GM12891 (cell line): Measurements from ENCODE around the gene PRAF2. TPM values are rescaled to one million over a fixed set of nuclear protein-coding genes. Genes with fewer than 3 reads are reported as not detected.
A peak's percentile ranks its signal among the peaks of the same experiment; 100 is the strongest.

ENCODE experiments used
- DNase-seq: peaks from one replicate; pipeline ENCODE4 v3.0.0; 2011; ENCODE audit warnings: low spot score; ENCODE audit not compliant: insufficient read length
- FAIRE-seq: peaks from 2 replicates; lab custom pipeline; 2011; peaks lifted over from hg19 to GRCh38; lab: Jason Lieb, UNC
- PAX5 ChIP-seq: IDR thresholded peaks from 2 replicates; pipeline ENCODE4 v1.6.1; 2011; ENCODE audit warnings: low read length, moderate library complexity, mild to moderate bottlenecking; ENCODE audit not compliant: insufficient read depth, severe bottlenecking
- POLR2A ChIP-seq: IDR thresholded peaks from 2 replicates; pipeline ENCODE4 v1.6.1; 2011; ENCODE audit warnings: low read depth, low read length, control low read depth
- POLR2AphosphoS5 ChIP-seq: IDR thresholded peaks from 2 replicates; pipeline ENCODE4 v1.6.1; 2011; ENCODE audit warnings: low read depth, low read length, control low read depth
- POU2F2 ChIP-seq: IDR thresholded peaks from 2 replicates; pipeline ENCODE4 v1.6.1; 2011; ENCODE audit warnings: low read depth, mild to moderate bottlenecking, control low read depth, low read length, moderate library complexity
- SPI1 ChIP-seq: IDR thresholded peaks from 2 replicates; pipeline ENCODE4 v1.6.1; 2011; ENCODE audit warnings: low read depth, low read length, control low read depth
- TAF1 ChIP-seq: IDR thresholded peaks from 2 replicates; pipeline ENCODE4 v1.6.1; 2011; ENCODE audit warnings: low read depth, low read length, control low read depth
- polyA plus RNA-seq: library from polyadenylated mRNA; unstranded; fragments of >200 nt; gene quantifications from one replicate; pipeline ENCODE4 v1.2.1, GENCODE V29; 2012; ENCODE audit warnings: low read depth, missing spikeins, inconsistent platforms; ENCODE audit not compliant: missing spikeins

The PRAF2 gene, protein sequence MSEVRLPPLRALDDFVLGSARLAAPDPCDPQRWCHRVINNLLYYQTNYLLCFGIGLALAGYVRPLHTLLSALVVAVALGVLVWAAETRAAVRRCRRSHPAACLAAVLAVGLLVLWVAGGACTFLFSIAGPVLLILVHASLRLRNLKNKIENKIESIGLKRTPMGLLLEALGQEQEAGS
- 13.2 TPM for polyA plus RNA-seq

- TF ChIP-seq TAF1 (no peak), POLR2AphosphoS5 (no peak), POLR2A (0 out of 2 replicates have a peak, but pooled peaks have one; percentile 36)
- DNase-seq (peak; percentile 90), FAIRE-seq (peak; percentile 100)
Measured at GRCh38 chrX:49073601-49074575, at the start of gene PRAF2. Gene PRAF2, minus strand, starts transcription at chrX:49074002. Its CDS starts 15 bp downstream, at chrX:49073987.

DNA sequence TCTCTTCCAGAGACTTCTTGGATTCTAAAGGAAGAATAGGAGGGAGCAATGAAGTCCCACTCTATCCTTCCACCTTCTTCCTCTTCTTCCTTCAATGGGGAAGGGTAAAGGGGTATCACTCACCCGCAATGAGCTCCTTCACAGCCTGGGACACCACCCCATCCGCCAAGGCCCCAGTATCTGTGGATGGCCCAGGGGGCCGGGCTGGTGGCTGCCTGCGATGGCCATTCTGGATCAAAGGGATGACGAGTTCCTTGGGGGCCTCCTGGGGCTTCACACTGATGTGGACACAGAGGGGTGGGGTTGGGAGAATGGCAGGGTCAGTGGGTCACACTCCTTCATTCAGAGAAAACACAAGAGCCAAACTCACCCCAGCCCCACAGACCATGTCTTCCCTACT lies 48.7 kb upstream of the PRAF2 start:
- TF ChIP-seq POLR2A (no peak), TAF1 (no peak), POU2F2 (no peak), POLR2AphosphoS5 (no peak), SPI1 (no peak), PAX5 (no peak)
- DNase-seq, result no peak
- peak; percentile 56 for FAIRE-seq

DNA sequence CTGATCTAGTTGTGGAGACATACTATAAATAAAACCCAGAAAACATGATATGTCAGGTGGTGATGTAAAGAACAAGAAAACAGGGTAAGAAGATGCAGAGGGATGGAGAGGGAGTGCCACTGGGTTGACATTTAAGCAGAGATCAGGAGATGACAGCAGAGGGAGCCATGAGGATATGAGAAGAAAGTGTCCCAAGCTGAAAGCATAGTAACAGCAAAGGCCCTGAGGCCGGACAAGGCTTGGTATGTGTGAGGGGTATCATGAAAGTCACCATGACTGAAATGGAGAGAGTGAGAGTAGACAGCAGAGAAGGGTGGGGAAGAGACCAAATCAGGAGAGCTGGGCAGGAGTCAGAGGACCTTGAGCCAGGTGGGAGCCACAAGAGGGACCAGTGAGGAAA lies 46.3 kb upstream of the PRAF2 start:
- FAIRE-seq, result peak; percentile 60
- TF ChIP-seq POLR2AphosphoS5, result no peak
- DNase-seq, result no peak

DNA sequence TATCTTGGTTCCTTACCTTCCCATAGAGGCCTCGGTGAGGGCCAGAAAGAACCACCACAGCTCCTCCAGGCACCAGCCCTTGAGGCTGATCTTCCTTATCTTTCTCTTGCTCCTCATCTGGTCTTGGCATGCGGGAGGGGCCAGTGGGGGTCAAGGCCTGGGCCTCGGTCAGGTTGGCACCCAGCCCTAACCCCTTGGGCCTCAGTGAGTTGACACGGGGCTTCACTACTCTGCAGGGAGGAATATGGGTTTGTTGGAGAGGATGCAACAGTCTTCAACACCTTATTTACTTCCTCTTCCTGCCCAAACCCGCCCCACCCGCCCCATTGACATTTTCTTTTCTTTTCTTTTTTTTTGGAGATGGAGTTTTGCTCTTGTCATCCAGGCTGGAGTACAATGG lies 43.8 kb upstream of the PRAF2 start:
- FAIRE-seq, result no peak
- TF ChIP-seq TAF1 (no peak), POLR2AphosphoS5 (no peak), POLR2A (no peak), SPI1 (no peak), PAX5 (no peak), POU2F2 (no peak)
- DNase-seq, result no peak

GRCh38 chrX:49116716-49117115 lies 42.9 kb upstream of the PRAF2 start:
- no peak for TF ChIP-seq SPI1
- no peak for TF ChIP-seq TAF1
- no peak for TF ChIP-seq PAX5
- TF ChIP-seq POLR2AphosphoS5, result no peak
- TF ChIP-seq POLR2A, result no peak
- no peak for TF ChIP-seq POU2F2
- DNase-seq (no peak), FAIRE-seq (no peak)

- TF ChIP-seq TAF1, result no peak
- no peak for TF ChIP-seq POLR2AphosphoS5
- no peak for TF ChIP-seq SPI1
- no peak for TF ChIP-seq POLR2A
- TF ChIP-seq PAX5, result no peak
- TF ChIP-seq POU2F2, result no peak
- FAIRE-seq (no peak), DNase-seq (no peak)
Measured at GRCh38 chrX:49116076-49116475, 42.3 kb upstream of the PRAF2 start.

- TF ChIP-seq SPI1 (no peak), POLR2A (no peak), POLR2AphosphoS5 (no peak), POU2F2 (no peak), PAX5 (no peak), TAF1 (no peak)
- no peak for FAIRE-seq
- DNase-seq, result no peak
Measured at GRCh38 chrX:49111791-49112190, 38.0 kb upstream of the PRAF2 start.

GRCh38 chrX:49110417-49110816 lies 36.6 kb upstream of the PRAF2 start:
- FAIRE-seq (no peak), DNase-seq (no peak)
- no peak for TF ChIP-seq PAX5
- TF ChIP-seq POU2F2, result no peak
- no peak for TF ChIP-seq POLR2A
- no peak for TF ChIP-seq POLR2AphosphoS5
- no peak for TF ChIP-seq SPI1
- TF ChIP-seq TAF1, result no peak

DNA sequence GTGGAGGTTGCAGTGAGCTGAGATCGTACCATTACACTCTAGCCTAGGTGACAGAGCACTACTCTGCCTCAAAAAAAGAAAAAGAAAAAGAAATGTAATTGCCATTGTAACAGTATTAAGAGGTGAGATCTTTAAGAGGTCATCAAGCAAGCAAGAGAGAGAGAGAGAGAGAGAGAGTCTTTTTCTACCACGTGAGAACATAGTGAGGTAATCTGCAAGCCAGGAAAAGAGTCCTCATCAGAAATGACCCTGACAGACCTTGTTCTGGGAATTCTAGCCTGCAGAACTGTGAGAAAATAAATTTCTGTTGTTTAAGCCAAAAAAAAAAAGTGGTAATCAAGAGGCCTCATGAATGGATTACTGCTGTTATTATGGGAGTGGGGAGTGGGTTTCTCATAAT lies 34.8 kb upstream of the PRAF2 start:
- no peak for FAIRE-seq

More for the DNA sequence above, 34.8 kb upstream of the PRAF2 start:
- TF ChIP-seq TAF1 (no peak), POLR2A (no peak), POLR2AphosphoS5 (no peak), POU2F2 (no peak), PAX5 (no peak), SPI1 (no peak)
- no peak for DNase-seq
